Measurements from ENCODE around the gene HINT3. TPM values are rescaled to one million over a fixed set of nuclear protein-coding genes. Genes with fewer than 3 reads are reported as not detected.

The HINT3 gene
- total and polyA plus RNA-seq, 2 of the 13 experiments (the other 11 are each of a cell fraction or from before 2014, with no cell fraction given) = 3.1 to 22.8 TPM

DNA sequence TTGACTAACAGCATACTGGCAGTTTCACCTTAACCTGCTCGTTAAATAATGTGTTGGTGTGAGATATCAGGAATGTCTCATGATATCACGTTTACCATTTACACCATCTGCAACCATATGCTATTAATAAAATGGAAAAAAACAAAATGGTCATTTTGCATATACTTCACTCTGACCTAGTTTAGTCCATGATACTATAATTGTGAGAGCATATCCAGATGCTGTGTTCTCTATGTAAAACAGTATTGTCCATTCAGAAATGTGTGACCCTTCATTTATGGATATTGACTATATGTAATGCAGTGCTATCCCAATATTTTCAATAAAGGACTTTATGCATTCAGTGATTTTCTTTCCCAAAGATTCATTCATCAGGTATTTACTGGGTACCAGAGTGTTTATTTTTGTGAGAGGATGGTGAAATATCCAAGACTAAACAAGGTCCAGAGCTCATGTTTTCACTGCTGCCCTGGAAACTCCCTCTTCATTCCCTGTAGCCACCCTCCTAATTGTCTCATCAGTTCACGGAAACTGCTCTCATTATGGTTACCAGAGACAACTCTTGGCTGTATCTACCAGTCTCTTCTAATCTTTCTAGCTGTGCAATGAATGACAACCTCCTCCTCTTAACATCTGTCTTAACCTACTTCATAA, 25.7 kb upstream of the HINT3 start (continued):
- TF ChIP-seq, protein P1, sequence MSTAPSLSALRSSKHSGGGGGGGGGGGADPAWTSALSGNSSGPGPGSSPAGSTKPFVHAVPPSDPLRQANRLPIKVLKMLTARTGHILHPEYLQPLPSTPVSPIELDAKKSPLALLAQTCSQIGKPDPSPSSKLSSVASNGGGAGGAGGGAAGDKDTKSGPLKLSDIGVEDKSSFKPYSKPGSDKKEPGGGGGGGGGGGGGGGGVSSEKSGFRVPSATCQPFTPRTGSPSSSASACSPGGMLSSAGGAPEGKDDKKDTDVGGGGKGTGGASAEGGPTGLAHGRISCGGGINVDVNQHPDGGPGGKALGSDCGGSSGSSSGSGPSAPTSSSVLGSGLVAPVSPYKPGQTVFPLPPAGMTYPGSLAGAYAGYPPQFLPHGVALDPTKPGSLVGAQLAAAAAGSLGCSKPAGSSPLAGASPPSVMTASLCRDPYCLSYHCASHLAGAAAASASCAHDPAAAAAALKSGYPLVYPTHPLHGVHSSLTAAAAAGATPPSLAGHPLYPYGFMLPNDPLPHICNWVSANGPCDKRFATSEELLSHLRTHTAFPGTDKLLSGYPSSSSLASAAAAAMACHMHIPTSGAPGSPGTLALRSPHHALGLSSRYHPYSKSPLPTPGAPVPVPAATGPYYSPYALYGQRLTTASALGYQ (CRISPR knock-in tag; IDR thresholded peaks at IDR 0.05) = no peak
- TF ChIP-seq ZNF354B (CRISPR knock-in tag; IDR thresholded peaks at IDR 0.05) = no peak
- no peak for TF ChIP-seq JUND (CRISPR knock-in tag; IDR thresholded peaks at IDR 0.05)
- TF ChIP-seq FOXP4 (CRISPR knock-in tag; IDR thresholded peaks at IDR 0.05) = peak; percentile 54; the same call in 1 of the 2 replicates
- no peak for TF ChIP-seq MAFG (CRISPR knock-in tag; IDR thresholded peaks at IDR 0.05)
- TF ChIP-seq NFE2 (CRISPR knock-in tag; IDR thresholded peaks at IDR 0.05) = no peak
- TF ChIP-seq SOX5 (CRISPR knock-in tag; IDR thresholded peaks at IDR 0.05; ENCODE audit: borderline replicate concordance) = 0 out of 2 replicates have a peak, but pooled peaks have one; percentile 17
- TF ChIP-seq HMG20A (CRISPR knock-in tag; IDR thresholded peaks at IDR 0.05; ENCODE audit: borderline replicate concordance) = peak; percentile 19; the same call in 1 of the 2 replicates
- TF ChIP-seq LCORL (IDR thresholded peaks at IDR 0.05) = no peak
- peak; percentile 76; the same call in 1 of the 2 replicates for TF ChIP-seq LCORL (CRISPR knock-in tag; IDR thresholded peaks at IDR 0.05)
- TF ChIP-seq SALL1 (CRISPR knock-in tag; IDR thresholded peaks at IDR 0.05) = no peak
- TF ChIP-seq ZNF619 (CRISPR knock-in tag; IDR thresholded peaks at IDR 0.05) = no peak
- peak; percentile 45; the same call in 1 of the 2 replicates for TF ChIP-seq MEF2D (CRISPR knock-in tag; IDR thresholded peaks at IDR 0.05)
- TF ChIP-seq, protein P2, sequence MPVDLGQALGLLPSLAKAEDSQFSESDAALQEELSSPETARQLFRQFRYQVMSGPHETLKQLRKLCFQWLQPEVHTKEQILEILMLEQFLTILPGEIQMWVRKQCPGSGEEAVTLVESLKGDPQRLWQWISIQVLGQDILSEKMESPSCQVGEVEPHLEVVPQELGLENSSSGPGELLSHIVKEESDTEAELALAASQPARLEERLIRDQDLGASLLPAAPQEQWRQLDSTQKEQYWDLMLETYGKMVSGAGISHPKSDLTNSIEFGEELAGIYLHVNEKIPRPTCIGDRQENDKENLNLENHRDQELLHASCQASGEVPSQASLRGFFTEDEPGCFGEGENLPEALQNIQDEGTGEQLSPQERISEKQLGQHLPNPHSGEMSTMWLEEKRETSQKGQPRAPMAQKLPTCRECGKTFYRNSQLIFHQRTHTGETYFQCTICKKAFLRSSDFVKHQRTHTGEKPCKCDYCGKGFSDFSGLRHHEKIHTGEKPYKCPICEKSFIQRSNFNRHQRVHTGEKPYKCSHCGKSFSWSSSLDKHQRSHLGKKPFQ (CRISPR knock-in tag; IDR thresholded peaks at IDR 0.05; ENCODE audit: insufficient replicate concordance) = no peak
- no peak for TF ChIP-seq KMT2B (CRISPR knock-in tag; IDR thresholded peaks at IDR 0.05)
- no peak for TF ChIP-seq CEBPB (IDR thresholded peaks at IDR 0.05; ENCODE audit: borderline replicate concordance, low read depth, low read length)
- TF ChIP-seq CBX5 (CRISPR knock-in tag; IDR thresholded peaks at IDR 0.05; ENCODE audit: borderline replicate concordance) = no peak
- TF ChIP-seq, protein P3, sequence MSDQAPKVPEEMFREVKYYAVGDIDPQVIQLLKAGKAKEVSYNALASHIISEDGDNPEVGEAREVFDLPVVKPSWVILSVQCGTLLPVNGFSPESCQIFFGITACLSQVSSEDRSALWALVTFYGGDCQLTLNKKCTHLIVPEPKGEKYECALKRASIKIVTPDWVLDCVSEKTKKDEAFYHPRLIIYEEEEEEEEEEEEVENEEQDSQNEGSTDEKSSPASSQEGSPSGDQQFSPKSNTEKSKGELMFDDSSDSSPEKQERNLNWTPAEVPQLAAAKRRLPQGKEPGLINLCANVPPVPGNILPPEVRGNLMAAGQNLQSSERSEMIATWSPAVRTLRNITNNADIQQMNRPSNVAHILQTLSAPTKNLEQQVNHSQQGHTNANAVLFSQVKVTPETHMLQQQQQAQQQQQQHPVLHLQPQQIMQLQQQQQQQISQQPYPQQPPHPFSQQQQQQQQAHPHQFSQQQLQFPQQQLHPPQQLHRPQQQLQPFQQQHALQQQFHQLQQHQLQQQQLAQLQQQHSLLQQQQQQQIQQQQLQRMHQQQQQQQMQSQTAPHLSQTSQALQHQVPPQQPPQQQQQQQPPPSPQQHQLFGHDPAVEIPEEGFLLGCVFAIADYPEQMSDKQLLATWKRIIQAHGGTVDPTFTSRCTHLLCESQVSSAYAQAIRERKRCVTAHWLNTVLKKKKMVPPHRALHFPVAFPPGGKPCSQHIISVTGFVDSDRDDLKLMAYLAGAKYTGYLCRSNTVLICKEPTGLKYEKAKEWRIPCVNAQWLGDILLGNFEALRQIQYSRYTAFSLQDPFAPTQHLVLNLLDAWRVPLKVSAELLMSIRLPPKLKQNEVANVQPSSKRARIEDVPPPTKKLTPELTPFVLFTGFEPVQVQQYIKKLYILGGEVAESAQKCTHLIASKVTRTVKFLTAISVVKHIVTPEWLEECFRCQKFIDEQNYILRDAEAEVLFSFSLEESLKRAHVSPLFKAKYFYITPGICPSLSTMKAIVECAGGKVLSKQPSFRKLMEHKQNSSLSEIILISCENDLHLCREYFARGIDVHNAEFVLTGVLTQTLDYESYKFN (CRISPR knock-in tag; conservative IDR thresholded peaks at IDR 0.05) = peak; percentile 45
